ENCODE results near the gene GNAI2.
A peak's percentile ranks its signal among the peaks of the same experiment; 100 is the strongest.

GRCh38 chr3:50272911-50273688, 37.1 kb downstream of the GNAI2 start:
- TF ChIP-seq EZH2 (IDR thresholded peaks at IDR 0.05; ENCODE audit: borderline replicate concordance, low read length) (no peak), CTCF (conservative IDR thresholded peaks at IDR 0.05 in 1 of 2, IDR thresholded peaks at IDR 0.05 in 1 of 2; ENCODE audit: extremely low read depth in 1 of 2, insufficient read depth in 1 of 2, low read depth in 1 of 2, low read length in 2 of 2) (peak; percentile 98)

Data from mammary epithelial cell (primary cell).